ENCODE measurements around the gene HOXA5.

HOXA5 gene

DNA sequence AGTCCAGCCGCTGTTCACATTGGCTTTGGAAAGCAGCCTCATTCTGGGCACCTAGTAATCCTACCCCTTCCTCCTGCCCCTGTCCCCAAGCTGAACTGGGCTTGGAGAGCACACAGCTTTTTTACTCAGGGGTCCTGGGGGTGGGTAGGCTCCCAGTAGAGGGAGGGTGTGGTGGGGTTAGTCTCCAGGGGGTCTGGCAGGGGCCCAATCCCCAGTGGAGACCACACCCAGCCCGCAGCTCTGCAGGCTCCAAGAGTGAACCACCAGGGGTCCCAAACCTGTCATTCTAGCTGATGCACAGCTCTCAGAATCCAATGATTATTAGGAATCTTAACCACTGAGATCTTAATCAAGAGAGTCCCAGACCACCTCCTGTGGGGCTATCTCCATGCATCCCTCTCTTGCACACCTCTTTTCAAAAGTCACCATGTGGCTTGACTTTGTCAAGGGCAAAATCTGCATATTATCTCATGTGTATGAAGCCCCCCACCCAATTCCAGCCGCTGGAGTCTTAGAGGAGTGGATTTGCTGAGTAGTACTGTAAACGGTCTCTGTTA is 38.9 kb upstream of the HOXA5 start:
- Histone ChIP-seq H3K4me3 (ENCODE audit: low read depth, low read length) (peak overlapping the region; percentile 55), H3K27ac (ENCODE audit: extremely low read depth, low read depth, low read length) (peak overlapping the region; percentile 99)
- POLR2A ChIA-PET, result interaction anchor here (0.6 to 7.6 kb wide), 9 partner anchors 9 to 1320 kb away, joined by 3 to 237 read pairs (median 5); partner anchors contain the start of genes HOXA10, HOXA13 and HOXA9
- TF ChIP-seq ZNF600 (tag by site-specific recombination; IDR thresholded peaks at IDR 0.05) (no peak; the same call in 1 of the 2 replicates), ZNF416 (tag by site-specific recombination; IDR thresholded peaks at IDR 0.05) (no peak), SP3 (tag by site-specific recombination; IDR thresholded peaks at IDR 0.05) (no peak), ZNF626 (tag by site-specific recombination; IDR thresholded peaks at IDR 0.05) (no peak), ZNF48 (tag by site-specific recombination; IDR thresholded peaks at IDR 0.05) (no peak), ZNF292 (tag by site-specific recombination; IDR thresholded peaks at IDR 0.05; ENCODE audit: borderline replicate concordance, low read depth) (no peak), ZNF202 (tag by site-specific recombination; IDR thresholded peaks at IDR 0.05; ENCODE audit: borderline replicate concordance) (no peak), ZNF501 (tag by site-specific recombination; IDR thresholded peaks at IDR 0.05) (no peak), ZNF596 (tag by site-specific recombination; IDR thresholded peaks at IDR 0.05) (no peak), ZIC2 (tag by site-specific recombination; IDR thresholded peaks at IDR 0.05) (peak; percentile 87), SETDB1 (IDR thresholded peaks at IDR 0.05; ENCODE audit: insufficient read length, low read length) (no peak), ZNF426 (tag by site-specific recombination; IDR thresholded peaks at IDR 0.05) (0 out of 2 replicates have a peak, but pooled peaks have one; percentile 5), ZNF560 (tag by site-specific recombination; IDR thresholded peaks at IDR 0.05; ENCODE audit: borderline replicate concordance) (no peak), GLI4 (tag by site-specific recombination; IDR thresholded peaks at IDR 0.05) (no peak)
- TF ChIP-seq, protein P1, sequence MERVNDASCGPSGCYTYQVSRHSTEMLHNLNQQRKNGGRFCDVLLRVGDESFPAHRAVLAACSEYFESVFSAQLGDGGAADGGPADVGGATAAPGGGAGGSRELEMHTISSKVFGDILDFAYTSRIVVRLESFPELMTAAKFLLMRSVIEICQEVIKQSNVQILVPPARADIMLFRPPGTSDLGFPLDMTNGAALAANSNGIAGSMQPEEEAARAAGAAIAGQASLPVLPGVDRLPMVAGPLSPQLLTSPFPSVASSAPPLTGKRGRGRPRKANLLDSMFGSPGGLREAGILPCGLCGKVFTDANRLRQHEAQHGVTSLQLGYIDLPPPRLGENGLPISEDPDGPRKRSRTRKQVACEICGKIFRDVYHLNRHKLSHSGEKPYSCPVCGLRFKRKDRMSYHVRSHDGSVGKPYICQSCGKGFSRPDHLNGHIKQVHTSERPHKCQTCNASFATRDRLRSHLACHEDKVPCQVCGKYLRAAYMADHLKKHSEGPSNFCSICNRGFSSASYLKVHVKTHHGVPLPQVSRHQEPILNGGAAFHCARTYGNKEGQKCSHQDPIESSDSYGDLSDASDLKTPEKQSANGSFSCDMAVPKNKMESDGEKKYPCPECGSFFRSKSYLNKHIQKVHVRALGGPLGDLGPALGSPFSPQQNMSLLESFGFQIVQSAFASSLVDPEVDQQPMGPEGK (tag by site-specific recombination; IDR thresholded peaks at IDR 0.05), result peak; percentile 35; the same call in 1 of the 2 replicates
- TF ChIP-seq, protein P2, sequence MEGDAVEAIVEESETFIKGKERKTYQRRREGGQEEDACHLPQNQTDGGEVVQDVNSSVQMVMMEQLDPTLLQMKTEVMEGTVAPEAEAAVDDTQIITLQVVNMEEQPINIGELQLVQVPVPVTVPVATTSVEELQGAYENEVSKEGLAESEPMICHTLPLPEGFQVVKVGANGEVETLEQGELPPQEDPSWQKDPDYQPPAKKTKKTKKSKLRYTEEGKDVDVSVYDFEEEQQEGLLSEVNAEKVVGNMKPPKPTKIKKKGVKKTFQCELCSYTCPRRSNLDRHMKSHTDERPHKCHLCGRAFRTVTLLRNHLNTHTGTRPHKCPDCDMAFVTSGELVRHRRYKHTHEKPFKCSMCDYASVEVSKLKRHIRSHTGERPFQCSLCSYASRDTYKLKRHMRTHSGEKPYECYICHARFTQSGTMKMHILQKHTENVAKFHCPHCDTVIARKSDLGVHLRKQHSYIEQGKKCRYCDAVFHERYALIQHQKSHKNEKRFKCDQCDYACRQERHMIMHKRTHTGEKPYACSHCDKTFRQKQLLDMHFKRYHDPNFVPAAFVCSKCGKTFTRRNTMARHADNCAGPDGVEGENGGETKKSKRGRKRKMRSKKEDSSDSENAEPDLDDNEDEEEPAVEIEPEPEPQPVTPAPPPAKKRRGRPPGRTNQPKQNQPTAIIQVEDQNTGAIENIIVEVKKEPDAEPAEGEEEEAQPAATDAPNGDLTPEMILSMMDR (tag by site-specific recombination; IDR thresholded peaks at IDR 0.05), result no peak
- TF ChIP-seq, protein P3, sequence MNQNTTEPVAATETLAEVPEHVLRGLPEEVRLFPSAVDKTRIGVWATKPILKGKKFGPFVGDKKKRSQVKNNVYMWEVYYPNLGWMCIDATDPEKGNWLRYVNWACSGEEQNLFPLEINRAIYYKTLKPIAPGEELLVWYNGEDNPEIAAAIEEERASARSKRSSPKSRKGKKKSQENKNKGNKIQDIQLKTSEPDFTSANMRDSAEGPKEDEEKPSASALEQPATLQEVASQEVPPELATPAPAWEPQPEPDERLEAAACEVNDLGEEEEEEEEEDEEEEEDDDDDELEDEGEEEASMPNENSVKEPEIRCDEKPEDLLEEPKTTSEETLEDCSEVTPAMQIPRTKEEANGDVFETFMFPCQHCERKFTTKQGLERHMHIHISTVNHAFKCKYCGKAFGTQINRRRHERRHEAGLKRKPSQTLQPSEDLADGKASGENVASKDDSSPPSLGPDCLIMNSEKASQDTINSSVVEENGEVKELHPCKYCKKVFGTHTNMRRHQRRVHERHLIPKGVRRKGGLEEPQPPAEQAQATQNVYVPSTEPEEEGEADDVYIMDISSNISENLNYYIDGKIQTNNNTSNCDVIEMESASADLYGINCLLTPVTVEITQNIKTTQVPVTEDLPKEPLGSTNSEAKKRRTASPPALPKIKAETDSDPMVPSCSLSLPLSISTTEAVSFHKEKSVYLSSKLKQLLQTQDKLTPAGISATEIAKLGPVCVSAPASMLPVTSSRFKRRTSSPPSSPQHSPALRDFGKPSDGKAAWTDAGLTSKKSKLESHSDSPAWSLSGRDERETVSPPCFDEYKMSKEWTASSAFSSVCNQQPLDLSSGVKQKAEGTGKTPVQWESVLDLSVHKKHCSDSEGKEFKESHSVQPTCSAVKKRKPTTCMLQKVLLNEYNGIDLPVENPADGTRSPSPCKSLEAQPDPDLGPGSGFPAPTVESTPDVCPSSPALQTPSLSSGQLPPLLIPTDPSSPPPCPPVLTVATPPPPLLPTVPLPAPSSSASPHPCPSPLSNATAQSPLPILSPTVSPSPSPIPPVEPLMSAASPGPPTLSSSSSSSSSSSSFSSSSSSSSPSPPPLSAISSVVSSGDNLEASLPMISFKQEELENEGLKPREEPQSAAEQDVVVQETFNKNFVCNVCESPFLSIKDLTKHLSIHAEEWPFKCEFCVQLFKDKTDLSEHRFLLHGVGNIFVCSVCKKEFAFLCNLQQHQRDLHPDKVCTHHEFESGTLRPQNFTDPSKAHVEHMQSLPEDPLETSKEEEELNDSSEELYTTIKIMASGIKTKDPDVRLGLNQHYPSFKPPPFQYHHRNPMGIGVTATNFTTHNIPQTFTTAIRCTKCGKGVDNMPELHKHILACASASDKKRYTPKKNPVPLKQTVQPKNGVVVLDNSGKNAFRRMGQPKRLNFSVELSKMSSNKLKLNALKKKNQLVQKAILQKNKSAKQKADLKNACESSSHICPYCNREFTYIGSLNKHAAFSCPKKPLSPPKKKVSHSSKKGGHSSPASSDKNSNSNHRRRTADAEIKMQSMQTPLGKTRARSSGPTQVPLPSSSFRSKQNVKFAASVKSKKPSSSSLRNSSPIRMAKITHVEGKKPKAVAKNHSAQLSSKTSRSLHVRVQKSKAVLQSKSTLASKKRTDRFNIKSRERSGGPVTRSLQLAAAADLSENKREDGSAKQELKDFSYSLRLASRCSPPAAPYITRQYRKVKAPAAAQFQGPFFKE (tag by site-specific recombination; IDR thresholded peaks at IDR 0.05; ENCODE audit: borderline replicate concordance), result no peak
- TF ChIP-seq, protein P4, sequence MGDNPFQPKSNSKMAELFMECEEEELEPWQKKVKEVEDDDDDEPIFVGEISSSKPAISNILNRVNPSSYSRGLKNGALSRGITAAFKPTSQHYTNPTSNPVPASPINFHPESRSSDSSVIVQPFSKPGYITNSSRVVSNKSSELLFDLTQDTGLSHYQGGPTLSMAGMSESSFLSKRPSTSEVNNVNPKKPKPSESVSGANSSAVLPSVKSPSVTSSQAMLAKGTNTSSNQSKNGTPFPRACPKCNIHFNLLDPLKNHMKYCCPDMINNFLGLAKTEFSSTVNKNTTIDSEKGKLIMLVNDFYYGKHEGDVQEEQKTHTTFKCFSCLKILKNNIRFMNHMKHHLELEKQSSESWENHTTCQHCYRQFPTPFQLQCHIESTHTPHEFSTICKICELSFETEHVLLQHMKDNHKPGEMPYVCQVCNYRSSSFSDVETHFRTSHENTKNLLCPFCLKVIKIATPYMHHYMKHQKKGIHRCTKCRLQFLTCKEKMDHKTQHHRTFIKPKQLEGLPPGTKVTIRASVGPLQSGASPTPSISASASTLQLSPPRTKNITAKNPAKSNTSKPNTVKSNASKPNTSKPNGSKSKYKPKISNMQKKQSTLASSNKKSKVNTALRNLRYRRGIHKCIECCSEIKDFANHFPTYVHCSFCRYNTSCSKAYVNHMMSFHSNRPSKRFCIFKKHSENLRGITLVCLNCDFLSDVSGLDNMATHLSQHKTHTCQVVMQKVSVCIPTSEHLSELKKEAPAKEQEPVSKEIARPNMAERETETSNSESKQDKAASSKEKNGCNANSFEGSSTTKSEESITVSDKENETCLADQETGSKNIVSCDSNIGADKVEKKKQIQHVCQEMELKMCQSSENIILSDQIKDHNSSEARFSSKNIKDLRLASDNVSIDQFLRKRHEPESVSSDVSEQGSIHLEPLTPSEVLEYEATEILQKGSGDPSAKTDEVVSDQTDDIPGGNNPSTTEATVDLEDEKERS (tag by site-specific recombination; IDR thresholded peaks at IDR 0.05), result no peak
- TF ChIP-seq, protein P5, sequence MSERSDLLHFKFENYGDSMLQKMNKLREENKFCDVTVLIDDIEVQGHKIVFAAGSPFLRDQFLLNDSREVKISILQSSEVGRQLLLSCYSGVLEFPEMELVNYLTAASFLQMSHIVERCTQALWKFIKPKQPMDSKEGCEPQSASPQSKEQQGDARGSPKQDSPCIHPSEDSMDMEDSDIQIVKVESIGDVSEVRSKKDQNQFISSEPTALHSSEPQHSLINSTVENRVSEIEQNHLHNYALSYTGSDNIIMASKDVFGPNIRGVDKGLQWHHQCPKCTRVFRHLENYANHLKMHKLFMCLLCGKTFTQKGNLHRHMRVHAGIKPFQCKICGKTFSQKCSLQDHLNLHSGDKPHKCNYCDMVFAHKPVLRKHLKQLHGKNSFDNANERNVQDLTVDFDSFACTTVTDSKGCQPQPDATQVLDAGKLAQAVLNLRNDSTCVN (tag by site-specific recombination; optimal IDR thresholded peaks at IDR 0.05), result no peak
- TF ChIP-seq, protein P6, sequence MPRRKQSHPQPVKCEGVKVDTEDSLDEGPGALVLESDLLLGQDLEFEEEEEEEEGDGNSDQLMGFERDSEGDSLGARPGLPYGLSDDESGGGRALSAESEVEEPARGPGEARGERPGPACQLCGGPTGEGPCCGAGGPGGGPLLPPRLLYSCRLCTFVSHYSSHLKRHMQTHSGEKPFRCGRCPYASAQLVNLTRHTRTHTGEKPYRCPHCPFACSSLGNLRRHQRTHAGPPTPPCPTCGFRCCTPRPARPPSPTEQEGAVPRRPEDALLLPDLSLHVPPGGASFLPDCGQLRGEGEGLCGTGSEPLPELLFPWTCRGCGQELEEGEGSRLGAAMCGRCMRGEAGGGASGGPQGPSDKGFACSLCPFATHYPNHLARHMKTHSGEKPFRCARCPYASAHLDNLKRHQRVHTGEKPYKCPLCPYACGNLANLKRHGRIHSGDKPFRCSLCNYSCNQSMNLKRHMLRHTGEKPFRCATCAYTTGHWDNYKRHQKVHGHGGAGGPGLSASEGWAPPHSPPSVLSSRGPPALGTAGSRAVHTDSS (tag by site-specific recombination; IDR thresholded peaks at IDR 0.05), result no peak

More for the DNA sequence above, 38.9 kb upstream of the HOXA5 start:
- Histone ChIP-seq H3K4me1 (ENCODE audit: control insufficient read depth, insufficient read depth, low read length) (peaks cover 36% of the 10 kb centered on the region), H3K9me3 (ENCODE audit: control insufficient read depth, insufficient read depth, low read depth, low read length) (no peaks in the 10 kb centered on the region), H3K36me3 (ENCODE audit: control insufficient read depth in 2 of 2, insufficient read depth in 1 of 2, low read length in 2 of 2) (peaks cover 0 to 10% of the 10 kb centered on the region in 2 experiments; a peak in 2 of 3 replicates)
- CTCF ChIA-PET, result interaction anchor here (0.7 to 1.8 kb wide), 6 partner anchors 8 to 276 kb away, joined by 3 to 7 read pairs (median 4); no protein-coding TSS in a partner anchor
